Activated CD8-positive, alpha-beta memory T cell treated with anti-CD3 and anti-CD28 coated beads, Interleukin-2, amount 50 U/mL, for 48 hours (primary cell): ENCODE data around the gene ME2.
"Not testable (repeated sequence)": the region's sequence is repeated elsewhere in the genome, so short reads cannot be mapped to it uniquely, and the experiment has no call there.

Experiments
- DNase-seq: peaks from one replicate; pipeline ENCODE4 v3.0.0-alpha.2; 2020

Gene ME2

GRCh38 chr18:50982086-50982801 lies 103.3 kb downstream of the ME2 start:
- DNase-seq = no peak

DNA sequence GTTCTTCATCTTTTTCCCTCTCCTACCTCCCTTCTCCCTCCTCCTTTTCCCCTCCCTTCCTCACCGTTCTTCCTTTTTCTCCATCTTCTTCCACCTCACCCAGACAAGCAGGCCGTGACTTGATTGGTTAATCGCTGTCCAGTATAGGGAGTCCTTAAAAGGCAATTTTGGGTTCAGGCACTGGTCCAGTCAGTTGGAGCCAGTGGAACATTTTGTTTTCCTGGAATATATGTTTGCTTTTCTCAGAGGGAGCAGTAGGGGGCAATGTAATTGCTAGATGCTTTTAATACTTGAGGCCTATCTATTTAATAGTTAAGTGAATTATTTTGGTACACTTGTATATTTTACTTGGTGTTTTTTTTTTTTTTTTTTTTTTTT lies 103.9 kb downstream of the ME2 start:
- DNase-seq = no peak

DNA sequence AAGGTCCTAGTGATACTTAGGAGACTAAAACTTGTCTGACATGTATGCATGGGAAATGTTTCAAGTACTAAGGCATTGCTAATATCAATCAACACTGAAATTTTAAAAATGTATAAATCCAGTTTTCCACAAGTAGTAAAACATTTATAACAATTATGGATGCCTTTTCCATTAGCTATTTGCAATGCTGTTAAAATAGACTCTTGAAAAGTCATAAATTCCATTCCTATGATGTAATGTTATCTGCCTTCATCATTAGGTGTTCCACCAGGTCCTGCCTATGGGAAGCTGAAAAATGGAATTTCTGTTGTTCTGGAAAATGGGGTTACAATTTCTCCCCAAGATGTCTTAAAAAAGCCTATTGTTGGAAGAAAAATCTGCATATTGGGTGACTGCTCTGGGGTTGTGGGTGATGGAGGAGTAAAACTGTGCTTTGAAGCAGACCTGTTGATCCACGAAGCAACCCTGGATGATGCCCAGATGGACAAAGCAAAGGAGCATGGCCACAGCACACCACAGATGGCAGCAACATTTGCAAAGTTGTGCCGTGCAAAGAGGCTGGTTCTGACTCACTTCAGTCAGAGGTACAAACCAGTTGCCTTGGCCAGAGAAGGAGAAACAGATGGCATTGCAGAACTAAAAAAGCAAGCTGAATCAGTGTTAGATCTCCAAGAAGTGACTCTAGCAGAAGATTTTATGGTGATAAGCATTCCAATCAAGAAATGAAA lies 107.6 kb downstream of the ME2 start:
- DNase-seq = no peak

DNA sequence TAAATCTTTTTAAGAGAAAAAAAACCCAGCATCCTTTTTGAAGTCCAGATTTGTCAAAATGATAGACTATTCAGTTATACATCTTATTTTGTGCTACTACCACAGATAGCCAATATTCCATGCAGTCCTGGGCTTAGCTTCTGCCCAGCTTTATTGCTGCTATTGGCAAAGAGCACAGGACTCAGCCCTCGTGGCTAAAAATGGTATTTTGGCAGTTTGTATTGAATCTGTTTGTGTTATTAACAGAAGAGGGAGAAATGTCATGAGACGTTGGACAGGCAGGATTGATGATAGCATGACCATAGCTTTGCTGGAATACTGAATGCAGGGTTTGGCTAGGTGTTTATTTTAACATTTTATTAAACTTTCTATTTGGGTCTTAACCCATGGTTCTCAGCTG lies 108.3 kb downstream of the ME2 start:
- no peak for DNase-seq

- no peak for DNase-seq
Measured at GRCh38 chr18:50989711-50990110, 110.8 kb downstream of the ME2 start.

GRCh38 chr18:50992351-50992762 lies 113.4 kb downstream of the ME2 start:
- DNase-seq = no peak

- no peak for DNase-seq
Measured at GRCh38 chr18:50994031-50994430, 115.1 kb downstream of the ME2 start.

GRCh38 chr18:51003174-51003573 lies 124.3 kb downstream of the ME2 start:
- DNase-seq = not testable (repeated sequence)
